KOPT-K1 (cell line): Measurements from ENCODE around the gene SLX4.

Experiments
- H3K27ac ChIP-seq: fragments of 200-600 bp; sonication (generic); 2 replicates; pipeline ENCODE4 v1.5.1; 2016; ENCODE audit warnings: antibody characterized with exemption, mild to moderate bottlenecking, low read depth, low read length; ENCODE audit not compliant: poor library complexity, severe bottlenecking
- H3K36me3 ChIP-seq: fragments of 200-600 bp; sonication (generic); 2 replicates; pipeline ENCODE4 v1.5.1; 2017; ENCODE audit warnings: antibody characterized with exemption, mild to moderate bottlenecking, low read length, moderate library complexity; ENCODE audit not compliant: insufficient read depth
- H3K9me3 ChIP-seq: fragments of 200-600 bp; sonication (generic); 2 replicates; pipeline ENCODE4 v1.5.1; 2017; ENCODE audit warnings: antibody characterized with exemption, low read length, mild to moderate bottlenecking; ENCODE audit not compliant: insufficient read depth, poor library complexity, severe bottlenecking

SLX4 gene

DNA sequence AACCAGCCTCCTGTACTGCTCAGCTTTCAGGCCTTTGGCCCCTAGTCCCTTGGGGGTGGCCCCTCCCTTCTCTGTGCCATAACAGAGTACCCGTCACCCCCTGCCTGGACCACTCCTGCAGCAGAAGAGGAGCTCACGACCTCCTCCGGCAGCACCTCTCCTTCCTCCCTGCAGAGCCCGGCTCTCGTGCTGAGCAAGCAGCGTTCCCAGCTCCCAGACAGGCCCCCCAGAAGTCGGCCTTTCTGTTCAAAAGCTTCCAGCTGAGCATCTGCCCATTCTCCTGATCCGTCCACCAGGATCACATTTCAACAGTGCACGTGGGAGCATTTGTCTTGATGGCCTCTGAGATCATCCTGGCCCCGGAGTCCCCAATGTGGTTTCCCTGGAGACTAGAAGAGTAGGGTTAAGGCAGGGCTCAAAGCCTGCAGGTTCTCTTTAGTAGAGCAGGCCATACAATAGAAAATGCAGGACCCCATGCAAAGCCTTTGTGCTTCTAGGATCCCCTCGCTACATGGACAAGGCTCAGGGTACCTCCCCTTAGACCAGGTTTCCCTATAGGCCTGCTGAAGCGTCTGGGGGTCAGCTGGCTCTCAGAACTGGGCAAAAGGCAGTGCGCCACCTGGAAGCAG, 69.8 kb downstream of the SLX4 start:
- no peaks in the 10 kb centered on the region for H3K9me3 ChIP-seq
- H3K36me3 ChIP-seq, result peaks cover 66% of the 10 kb centered on the region
- H3K27ac ChIP-seq, result no peak overlapping the region

DNA sequence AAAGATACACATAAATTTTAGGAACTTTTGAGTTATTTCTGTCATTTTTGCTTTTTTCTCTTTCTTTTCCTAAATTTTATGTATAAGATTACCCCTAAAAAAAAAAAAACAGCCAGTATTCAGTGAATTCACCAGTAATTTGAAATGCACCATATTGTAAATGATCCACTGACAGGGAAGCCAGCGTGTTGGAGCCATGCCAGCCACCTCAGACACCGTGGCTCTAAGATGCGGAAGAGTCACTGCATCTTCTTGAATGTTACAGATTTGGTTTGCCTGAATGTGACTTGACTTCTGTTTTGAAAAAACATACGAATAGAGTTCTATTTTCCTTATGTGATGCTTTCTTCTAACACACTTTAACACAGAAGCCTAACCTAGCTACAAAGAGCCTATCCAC, 73.2 kb downstream of the SLX4 start:
- no peak overlapping the region for H3K27ac ChIP-seq
- H3K36me3 ChIP-seq, result peaks cover 85% of the 10 kb centered on the region
- no peaks in the 10 kb centered on the region for H3K9me3 ChIP-seq

DNA sequence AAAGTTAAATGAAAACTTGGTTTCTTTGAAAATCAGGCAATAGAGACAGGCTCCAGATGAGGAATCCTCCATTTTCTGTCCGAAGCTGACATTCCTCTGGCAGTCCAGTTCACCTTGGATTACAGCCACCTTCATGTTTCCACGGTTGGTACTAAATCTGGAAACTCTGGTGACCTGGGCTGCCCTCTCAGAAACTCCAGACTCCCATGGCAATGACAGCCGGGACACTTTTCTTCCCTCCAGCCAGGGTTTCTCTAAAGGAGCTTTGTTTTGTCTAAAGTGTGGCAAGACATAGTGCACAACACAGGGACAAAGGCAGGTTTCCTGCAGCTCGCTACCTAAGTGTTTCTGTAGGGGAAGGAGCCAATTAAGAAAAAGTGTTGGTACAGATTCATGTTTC, 74.6 kb downstream of the SLX4 start:
- Histone ChIP-seq H3K36me3 (peaks cover 82% of the 10 kb centered on the region), H3K9me3 (no peaks in the 10 kb centered on the region), H3K27ac (no peak overlapping the region)

DNA sequence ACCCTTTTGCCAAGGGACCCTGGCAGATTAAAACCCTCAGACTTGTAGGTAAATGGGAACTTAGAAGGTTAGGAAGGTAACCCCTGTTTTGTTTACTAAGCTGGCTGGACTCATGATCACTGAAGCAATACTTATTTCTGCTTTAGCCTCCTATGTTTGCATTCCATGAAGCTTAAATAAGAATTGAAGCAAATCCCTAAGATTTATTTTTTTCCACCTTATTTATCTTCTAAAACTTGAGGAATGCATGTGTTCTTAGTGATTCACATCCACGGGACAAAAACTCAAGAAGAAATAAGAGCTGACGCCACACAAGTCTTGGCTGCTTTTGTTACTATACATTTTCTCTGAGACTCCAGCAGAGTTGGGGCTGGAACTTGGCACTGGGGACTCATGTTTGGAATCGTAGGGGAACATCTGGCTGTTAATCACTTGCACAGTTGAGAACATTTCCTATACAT, 75.1 kb downstream of the SLX4 start:
- no peaks in the 10 kb centered on the region for H3K9me3 ChIP-seq
- no peak overlapping the region for H3K27ac ChIP-seq
- H3K36me3 ChIP-seq, result peaks cover 76% of the 10 kb centered on the region

DNA sequence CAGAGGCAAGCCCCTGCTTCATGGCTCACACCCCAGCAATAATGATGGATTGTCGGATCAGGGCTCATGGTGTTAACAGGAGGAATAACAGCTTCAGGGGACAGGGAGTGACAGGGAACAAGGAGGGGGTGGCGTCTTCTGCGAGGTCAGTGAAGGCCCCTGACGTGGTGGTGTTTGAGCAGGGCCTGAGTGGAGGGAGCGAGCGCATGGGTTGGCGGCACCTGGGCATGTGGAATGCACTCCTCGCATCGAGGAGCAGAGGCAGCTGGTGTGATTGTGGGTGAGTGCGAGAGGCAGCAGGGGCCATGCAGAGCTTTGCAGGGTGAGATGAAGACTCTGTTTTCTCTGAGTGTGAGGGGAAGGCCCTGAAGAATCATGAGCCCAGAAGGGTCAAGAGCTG, 77.3 kb downstream of the SLX4 start:
- Histone ChIP-seq H3K36me3 (peaks cover 67% of the 10 kb centered on the region), H3K27ac (no peak overlapping the region), H3K9me3 (no peaks in the 10 kb centered on the region)

DNA sequence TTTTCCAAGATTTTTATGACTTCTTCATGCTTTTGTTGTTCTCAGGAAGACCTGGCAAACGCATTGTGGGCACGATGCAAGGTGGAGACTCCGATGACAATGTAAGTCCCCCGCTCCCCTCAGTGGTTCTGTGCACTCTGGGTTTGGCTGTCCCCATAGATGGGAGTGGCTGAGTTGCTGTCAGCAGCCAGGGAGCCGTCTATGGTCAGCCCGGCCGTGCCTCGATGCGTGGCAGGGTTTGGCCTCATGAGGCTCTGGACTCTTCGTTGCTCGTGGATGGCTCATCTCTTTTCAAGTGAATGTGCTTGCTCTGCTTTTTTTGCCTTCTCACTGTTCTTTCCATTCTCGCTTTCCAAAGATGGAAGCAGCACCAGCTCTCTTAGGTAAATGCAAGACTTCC, 78.7 kb downstream of the SLX4 start:
- H3K36me3 ChIP-seq, result peaks cover 65% of the 10 kb centered on the region
- H3K9me3 ChIP-seq, result no peaks in the 10 kb centered on the region
- H3K27ac ChIP-seq, result no peak overlapping the region
